OCI-LY3 (cell line): Measurements from ENCODE around the gene NR3C1.

Experiments used
- EZH2phosphoT487 ChIP-seq: fragments of 200-600 bp; shearing (Covaris generic); IDR thresholded peaks from 2 replicates; pipeline ENCODE4 v1.6.1; 2018; ENCODE audit warnings: antibody characterized with exemption, mixed run types, low read depth
- TF ChIP-seq, protein P1 (sequence below): fragments of 200-600, 300-600 bp; sonication (generic); IDR thresholded peaks from 2 replicates; pipeline ENCODE4 v1.5.1; 2014; ENCODE audit warnings: antibody characterized with exemption, low read length, low read depth

DNA sequence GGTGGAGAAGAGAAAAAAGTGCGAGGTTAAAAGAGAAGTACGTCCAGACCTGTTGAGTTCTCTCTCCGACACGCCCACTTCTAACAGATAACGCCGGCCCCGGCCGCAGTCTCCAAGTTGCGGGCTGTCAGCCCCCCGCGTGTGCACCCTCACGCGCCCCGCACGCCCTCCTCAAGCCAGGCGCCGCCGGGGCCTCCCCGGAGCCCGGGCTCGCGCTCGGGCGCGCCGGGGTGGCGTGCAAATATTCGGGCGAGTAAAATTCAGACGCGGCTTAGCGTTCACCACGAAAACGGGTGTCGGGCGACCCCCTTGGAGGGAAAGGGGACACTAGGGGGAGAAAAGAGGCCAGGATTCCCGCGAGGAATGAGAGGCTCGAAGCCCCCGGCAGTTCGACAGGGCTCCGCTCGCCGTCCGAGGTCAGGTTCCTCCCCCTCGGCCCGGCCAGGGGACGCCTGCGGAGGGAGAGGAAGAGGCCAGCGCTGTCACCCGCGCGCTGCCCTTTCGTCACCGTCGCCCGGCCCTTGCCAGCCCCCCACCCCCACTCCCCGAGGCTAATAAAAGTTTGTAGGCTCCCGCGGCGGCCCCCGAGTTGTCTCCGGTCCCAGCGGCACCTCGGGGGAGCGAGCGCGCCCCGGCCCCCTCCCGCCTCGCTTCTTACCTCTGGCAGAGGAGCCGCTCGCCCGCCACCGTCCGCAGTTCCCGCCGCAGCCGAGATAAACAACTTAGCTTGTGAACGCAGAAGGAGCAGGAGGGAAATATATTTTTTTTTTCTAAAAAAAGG, 743 bp downstream of the NR3C1 start:
- TF ChIP-seq, protein P1, sequence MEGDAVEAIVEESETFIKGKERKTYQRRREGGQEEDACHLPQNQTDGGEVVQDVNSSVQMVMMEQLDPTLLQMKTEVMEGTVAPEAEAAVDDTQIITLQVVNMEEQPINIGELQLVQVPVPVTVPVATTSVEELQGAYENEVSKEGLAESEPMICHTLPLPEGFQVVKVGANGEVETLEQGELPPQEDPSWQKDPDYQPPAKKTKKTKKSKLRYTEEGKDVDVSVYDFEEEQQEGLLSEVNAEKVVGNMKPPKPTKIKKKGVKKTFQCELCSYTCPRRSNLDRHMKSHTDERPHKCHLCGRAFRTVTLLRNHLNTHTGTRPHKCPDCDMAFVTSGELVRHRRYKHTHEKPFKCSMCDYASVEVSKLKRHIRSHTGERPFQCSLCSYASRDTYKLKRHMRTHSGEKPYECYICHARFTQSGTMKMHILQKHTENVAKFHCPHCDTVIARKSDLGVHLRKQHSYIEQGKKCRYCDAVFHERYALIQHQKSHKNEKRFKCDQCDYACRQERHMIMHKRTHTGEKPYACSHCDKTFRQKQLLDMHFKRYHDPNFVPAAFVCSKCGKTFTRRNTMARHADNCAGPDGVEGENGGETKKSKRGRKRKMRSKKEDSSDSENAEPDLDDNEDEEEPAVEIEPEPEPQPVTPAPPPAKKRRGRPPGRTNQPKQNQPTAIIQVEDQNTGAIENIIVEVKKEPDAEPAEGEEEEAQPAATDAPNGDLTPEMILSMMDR, result no peak
- TF ChIP-seq EZH2phosphoT487, result no peak
